CD4-positive, alpha-beta T cell treated with Interleukin-17A for 4 hours (primary cell): ENCODE measurements around the gene DYNLT2B.
"Not testable (repeated sequence)": the region's sequence is repeated elsewhere in the genome, so short reads cannot be mapped to it uniquely, and the experiment has no call there.

Experiments
- DNase-seq: peaks from one replicate; pipeline ENCODE4 v3.0.0-alpha.2; 2020; ENCODE audit warnings: mixed read lengths

DYNLT2B gene

DNA sequence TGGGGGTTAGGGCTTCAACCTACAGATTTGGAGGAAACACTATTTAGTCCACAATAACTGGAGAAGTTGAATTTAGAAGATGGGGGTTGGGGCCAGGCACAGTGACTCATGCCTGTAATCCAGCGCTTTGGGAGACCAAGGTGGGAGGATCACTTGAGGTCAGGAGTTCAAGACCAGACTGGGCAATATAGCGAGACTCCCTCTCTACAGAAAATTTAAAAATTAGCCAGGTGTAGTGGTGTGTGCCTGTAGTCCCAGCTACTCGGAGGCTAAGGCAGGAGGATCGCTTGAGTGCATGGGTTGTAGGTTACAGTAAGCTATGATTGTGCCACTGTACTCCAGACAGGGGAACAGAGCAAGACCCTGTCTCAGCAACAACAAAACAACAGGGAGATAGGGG, 5.0 kb upstream of the DYNLT2B start:
- no peak for DNase-seq

- DNase-seq: no peak
These were observed 3.1 kb upstream of the DYNLT2B start for GRCh38 chr3:196321162-196321561.

DNA sequence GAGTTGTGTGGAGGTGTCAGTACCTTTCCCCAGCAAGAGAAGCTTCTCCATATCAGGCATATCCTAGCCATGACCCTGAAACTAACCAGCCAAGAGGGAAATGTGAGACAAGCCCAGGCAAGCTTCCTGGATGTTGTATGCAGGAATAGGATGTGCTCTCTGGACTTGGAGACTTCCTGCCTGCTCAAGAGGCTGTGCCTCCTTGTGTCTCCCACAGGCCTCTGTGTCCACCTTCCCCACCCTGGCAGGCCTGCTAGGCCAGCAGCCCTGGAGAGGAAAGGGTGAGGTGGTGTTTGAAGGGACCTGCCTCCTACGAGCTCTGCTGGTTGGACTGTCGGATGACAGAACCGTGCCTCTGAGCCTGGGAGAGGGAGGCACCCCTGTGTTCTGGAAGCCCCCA, 2.1 kb upstream of the DYNLT2B start:
- DNase-seq: no peak

DNA sequence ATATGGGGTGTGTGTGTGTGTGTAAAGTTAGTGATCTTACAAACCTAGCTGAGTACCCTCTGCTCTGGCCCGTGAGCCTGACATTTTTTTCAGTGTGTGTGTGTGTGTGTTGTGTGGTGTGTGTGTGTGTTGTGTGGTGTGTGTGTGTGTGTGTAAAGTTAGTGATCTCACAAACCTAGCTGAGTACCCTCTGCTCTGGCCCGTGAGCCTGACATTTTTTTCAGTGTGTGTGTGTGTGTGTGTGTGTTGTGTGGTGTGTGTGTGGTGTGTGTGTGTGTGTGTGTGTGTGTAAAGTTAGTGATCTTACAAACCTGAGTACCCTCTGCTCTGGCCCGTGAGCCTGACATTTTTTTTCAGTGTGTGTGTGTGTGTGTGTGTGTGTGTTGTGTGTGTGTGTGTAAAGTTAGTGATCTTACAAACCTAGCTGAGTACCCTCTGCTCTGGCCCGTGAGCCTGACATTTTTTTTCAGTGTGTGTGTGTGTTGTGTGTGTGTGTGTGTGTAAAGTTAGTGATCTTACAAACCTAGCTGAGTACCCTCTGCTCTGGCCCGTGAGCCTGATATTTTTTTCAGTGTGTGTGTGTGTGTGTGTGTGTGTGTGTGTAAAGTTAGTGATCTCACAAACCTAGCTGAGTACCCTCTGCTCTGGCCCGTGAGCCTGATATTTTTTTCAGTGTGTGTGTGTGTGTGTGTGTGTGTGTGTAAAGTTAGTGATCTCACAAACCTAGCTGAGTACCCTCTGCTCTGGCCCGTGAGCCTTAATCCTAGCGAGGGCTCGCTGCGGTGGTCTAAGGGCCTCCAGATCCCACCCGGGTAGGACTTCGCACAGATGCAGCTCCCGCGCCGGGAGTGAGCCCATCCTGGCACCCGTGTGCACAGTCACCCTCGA, 997 bp downstream of the DYNLT2B start:
- not testable (repeated sequence) for DNase-seq

GRCh38 chr3:196315821-196316220, 2.2 kb downstream of the DYNLT2B start:
- DNase-seq: no peak

DNA sequence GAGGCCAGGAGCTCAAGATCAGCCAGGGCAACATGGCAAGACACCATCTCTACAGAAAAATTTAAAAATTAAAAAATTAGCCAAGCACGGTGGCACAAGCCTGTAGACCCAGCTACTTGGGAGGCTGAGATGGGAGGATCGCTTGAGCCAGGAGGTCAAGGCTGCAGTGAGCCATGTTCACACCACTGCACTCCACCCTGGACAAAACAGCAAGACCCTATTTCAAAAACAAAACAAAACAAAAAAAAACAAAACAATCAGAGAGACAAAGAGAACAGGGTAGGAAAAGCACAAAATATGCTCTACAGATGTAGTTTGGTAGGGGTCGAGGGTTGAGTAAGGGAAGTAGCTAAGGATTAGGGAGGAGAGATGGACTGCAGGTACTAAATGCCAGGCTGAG, 3.4 kb downstream of the DYNLT2B start:
- no peak for DNase-seq

DNA sequence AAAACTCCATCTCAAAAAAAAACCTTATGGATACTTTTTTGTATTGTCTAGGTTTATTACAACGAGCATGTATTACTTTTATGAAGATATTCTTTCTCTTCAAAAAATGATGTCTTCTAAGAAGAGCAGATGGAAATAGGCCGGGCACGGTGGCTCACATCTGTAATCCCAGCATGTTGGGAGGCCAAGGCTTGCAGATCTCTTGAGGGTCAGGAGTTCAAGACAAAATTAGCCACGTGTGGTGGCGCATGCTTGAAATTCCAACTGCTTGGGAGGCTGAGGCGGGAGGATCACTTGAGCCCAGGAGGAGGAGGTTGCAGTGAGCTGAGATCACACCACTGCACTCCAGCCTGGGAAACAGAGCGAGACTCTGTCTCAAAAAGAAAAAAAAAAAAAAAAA, 4.0 kb downstream of the DYNLT2B start:
- not testable (repeated sequence) for DNase-seq

- not testable (repeated sequence) for DNase-seq
These were observed 15.1 kb downstream of the DYNLT2B start for GRCh38 chr3:196302960-196303359.

DNA sequence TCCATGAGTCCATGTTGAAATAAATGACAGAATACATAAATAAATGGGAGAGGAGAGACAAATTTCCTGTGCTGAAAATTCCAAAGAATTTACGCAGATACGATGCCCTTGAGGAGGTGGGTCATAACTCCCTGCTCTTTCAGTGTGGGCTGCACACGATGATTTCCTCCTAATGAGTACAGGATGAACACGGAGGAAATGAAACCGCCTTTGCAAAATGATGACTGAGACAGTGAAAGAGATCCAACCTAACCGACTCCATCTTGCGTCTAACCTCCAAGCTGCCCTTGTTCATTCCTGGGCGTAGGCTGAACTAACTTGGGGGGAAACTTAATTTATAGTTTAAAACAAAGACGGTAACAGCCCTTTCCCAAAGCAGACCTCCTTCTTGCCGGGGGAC, 15.5 kb downstream of the DYNLT2B start:
- not testable (repeated sequence) for DNase-seq

DNA sequence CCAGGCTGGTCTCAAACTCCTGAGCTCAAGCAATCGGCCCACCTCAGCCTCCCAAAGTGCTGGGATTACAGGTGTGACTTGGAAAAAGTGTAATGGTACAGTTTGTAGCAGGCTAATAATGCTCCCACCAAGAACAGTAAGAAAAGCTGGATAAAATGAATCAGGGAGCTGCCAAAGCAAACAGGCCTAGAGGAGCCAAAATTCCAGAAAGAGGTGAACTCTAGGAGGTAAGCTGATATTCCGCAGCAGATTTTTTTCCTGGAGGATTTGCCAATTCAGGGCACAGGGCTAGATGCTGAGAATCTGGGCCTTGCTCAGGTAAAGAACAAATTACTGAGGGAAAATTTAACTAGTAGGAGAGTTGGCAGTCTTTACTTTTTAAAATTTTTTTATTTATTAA, 19.5 kb downstream of the DYNLT2B start:
- no peak for DNase-seq

- no peak for DNase-seq
These were observed 25.6 kb downstream of the DYNLT2B start for GRCh38 chr3:196292286-196292923.

GRCh38 chr3:196288141-196288460, 29.9 kb downstream of the DYNLT2B start:
- DNase-seq: no peak

- peak; percentile 84 for DNase-seq
These were observed 30.4 kb downstream of the DYNLT2B start, which contains the start of gene PCYT1A for GRCh38 chr3:196287440-196288140. TSS of gene PCYT1A (minus strand) at chr3:196287726. CDS start at chr3:196270531, 17,195 bp downstream.

- peak; percentile 28 for DNase-seq
These were observed 31.0 kb downstream of the DYNLT2B start for GRCh38 chr3:196287090-196287439.

DNA sequence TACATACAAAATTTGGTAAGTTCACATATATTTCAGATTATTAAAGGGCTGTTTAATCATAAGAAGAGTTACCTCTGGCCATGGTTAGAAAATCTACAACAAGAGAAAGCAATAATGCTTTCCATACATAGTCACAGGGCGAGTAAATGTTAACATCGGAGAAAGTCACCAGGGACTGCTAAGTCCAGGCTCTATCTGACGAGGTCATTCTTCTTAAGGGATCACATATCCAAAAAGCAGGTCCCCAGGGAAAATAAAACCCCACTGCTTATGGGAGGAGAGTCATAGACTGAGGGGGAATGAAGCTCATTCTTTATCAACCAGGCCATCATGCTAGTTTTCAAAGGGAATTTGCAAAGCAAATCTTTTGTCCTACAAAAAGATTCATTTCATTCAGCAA, 33.6 kb downstream of the DYNLT2B start:
- DNase-seq: no peak

DNA sequence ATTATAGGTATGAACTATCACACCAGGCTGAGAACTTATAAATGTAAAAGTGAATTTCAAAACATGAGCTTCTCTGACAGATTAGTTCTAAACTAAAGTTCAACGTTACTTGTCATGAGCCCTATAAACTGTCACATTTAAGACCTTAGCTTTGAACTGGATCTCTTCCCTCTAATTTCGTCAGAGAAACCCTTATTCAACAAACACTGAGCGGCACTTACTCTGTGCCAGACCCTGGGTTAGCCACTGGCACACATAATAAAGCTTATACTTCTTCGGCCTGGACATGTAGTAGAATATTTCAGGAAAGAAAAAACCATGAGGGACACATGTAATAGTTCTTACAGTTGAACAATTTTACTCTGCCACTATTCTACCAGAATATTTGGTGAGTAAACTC, 36.1 kb downstream of the DYNLT2B start:
- DNase-seq: no peak

DNA sequence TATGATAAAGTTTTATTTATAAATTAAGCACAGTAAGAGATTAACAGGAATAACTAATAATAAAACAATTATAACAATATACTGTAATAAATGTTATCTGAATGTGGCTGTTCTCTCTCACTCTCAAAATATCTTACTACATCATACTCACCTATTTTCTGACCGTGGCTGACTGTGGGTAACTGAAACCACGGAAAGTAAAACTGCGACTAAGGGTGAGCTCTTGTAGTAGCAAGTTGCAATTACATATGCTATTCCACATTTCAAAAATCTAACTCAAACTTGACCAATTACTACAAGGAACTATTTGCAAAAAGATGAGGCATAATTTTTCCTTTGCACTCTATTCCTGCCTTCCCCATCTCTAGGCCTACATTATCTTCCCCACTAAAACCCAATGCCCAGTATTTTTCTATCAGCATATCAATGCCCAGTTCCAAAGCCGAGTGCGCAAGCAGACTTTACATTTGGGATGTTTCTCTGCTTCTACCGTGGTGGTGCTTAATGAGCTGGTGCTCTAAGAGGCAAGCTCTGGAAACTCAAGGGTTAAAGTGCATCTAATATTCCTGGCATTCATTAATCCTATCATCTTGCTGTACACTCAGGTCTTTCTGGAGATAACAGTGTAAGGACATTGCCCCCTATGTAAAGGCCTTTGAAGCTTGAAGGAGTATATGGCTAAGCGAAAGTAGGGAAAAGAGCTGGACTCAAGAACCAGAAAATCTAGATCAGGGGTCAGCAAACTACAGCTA, 37.2 kb downstream of the DYNLT2B start:
- DNase-seq: no peak

DNA sequence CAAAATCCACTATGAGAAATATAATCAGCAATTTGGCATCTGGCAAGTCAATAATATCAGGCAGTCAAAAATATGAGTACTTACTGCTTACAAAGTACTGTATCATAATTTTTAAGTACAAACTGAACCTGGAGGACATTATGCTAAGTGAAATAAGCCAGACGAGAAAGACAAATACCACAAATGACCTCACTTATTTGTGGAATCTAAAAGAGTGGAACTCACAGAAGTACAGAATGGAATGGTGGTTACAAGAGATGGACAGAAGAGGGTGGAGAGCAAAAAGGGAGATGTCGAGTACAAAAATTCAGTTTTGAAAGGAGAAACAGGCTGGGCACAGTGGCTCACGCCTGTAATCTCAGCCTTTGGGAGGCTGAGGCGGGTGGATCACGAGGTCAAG, 42.9 kb downstream of the DYNLT2B start:
- no peak for DNase-seq

GRCh38 chr3:196274585-196274984, 43.5 kb downstream of the DYNLT2B start:
- DNase-seq: peak; percentile 64

DNA sequence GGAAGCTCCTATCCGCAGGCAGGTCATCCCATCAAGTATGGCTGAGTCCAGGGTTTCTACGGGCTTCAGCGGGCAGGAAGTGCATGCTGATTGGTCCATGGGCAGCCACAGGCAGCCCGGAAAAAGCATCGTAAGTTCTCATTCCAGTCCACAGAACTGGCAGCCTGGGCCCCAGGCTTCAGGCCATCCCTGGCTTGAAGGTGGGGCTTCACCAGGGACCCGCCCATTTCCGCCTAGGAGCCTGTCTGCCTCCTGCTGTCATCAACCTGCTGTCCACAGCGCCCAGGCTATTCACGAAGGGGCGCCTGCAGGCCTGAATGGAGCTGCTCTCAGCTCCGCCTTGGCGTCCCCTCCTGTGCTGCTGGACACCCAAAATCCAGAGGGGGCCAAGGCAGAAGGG, 44.4 kb downstream of the DYNLT2B start:
- DNase-seq: peak; percentile 20

DNA sequence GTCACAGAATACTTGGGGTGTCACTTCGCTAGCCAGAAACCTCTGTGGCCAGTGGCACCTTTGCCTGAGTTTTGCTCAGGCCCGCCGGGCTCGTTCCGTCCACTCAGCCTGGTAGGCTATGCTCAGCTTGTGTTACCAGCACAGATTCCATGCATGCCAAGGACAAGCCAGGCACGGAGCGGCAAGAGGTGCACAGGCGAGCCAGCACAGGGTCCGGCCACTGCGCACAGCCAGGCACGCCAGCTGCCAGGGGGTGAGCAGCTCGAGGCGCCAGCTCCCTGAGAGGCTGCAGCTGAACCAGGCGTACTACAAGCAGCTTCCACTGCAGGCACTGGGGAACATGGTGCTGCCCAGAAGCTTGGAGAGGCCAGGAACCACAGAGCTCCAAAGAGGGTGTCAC, 45.2 kb downstream of the DYNLT2B start:
- no peak for DNase-seq

- DNase-seq: no peak
These were observed 47.5 kb downstream of the DYNLT2B start for GRCh38 chr3:196270499-196270898.
